HG02870 (cell line): ENCODE measurements around the gene ARID5B.

Source experiments
- ATAC-seq: cut with Tn5 transposase; IDR thresholded peaks from one replicate; pipeline ENCODE4 v1.9.1; 2021; ENCODE audit warnings: mild to moderate bottlenecking, moderate library complexity; ENCODE audit not compliant: unreplicated experiment

ARID5B gene

DNA sequence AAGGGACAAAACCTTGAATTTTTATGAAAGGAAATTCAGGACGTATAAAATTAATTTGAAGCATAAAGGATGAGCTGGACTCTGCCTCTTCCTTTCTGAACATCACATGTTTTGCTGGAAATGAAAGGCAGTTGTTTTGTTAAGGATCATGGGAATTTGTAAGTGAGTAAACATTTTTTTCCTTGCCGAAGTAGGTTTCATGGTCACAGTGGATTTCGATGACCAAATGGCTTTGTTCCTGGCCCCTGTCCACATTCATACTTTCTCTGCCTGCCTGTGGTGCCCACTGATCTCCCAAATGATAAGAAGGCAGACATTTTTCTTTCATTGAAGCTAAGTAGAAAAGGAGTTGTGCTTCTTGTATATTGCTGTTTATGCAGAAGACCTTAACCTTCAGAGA is 104.2 kb downstream of the ARID5B start:
- no peak for ATAC-seq

DNA sequence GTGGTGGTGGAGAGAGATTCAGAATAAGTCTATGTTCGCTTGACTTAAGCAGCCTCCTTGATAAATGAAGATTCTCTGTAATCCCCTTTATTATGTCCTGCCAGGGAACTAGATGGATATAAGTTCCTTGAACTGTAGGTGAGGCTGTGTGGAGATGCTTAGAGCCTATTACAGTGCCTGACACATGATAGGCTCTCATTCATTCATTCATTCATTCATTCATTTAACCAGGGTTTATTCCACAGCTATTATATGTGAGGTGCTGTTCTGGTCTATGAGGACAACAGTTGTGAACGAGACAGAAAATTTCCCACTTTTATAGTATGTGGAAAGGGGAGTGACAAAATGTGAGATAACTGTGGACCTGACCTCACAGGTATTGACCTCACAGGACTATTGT is 105.6 kb downstream of the ARID5B start:
- ATAC-seq: no peak

DNA sequence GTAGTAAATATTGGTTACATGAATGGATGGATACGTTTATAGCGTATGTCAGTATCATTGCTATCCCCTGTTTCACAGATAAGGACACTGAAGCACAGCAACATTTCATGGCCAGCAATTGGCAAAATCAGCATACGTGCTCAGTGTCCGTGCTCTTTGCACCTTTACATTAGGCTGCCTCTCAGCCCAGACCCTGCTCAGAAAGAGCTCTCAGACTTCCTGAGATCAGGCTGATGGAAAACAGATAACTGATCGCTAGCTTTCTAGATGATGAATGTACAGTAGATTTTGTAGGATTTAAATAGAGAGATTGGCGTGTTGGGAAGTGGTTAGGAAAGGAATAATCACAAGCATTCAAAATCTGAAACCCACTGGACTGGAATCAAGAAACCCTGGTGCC is 106.7 kb downstream of the ARID5B start:
- ATAC-seq: no peak

DNA sequence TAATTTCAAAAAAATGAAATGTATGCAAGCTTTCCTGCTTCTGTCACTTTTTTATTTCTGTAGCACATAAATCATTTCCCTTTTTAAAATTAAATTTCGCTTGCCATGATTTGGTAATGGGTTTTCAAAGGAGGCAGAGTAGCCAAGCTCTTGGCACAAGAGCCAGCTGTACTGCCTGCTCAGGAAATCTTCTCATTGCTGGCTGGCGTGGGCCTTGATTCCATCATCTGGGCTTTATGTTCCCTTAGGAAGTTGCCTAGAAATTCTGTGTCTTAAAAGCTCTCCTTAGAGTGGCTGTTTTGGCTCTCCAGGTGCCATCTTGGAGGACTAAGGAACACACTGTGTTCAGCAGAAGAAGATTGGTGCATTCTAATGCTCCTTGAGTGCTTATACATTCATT is 107.4 kb downstream of the ARID5B start:
- ATAC-seq: no peak

DNA sequence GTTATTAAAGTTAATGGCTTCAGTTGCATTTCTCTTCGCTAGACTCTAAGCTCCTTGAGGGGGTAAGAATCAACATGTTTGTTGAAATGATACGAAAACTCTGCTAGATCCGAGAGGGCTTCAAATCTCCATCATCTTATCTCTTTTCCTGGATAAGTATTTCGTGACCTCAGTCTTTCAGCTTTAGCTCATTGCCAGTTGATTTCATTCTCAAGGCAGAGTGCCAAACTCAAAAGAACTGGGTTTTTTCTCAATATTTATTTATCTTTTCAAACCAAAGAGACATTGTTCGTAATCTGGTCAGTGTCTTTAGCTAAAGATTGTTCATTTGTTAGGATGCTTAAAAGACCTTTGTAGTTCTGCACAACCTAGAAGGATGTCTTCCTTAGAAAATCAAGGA is 108.9 kb downstream of the ARID5B start:
- no peak for ATAC-seq

DNA sequence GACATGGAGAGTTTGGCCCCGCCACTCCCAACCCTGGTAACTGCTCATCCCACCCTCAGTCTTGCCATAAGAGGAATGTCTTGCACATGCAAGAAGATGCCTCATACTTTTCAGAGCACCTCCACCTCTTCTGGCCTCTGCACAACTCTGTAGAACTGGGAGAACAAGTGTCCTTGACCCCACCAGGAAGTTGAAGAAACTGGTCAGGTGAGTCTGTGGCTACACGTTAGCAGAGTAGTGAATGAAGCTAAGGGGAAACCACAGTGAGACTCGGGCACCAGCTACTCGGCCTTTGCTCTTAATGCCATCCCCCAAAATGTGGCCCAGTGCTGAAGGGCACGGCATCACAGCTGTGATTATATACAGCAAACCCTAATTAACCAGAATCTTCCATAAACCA is 110.1 kb downstream of the ARID5B start:
- ATAC-seq: no peak

DNA sequence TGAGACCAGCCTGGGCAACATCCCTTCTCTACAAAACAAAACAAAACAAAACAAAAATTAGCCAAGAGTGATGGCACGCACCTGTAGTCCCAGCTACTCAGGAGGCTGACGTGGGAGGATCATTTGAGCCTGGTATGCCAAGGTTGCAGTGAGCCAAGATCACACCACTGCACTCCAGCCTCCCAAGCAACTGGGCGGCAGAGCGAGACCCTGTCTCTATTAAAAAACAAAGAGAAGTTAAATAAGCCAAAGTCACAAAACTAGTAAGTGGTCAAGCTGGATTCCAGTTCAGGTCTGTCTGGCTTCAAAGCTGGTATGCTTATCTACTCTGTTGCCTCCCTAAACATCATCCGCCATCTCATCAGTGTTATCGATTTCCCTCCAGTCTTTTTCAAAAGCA is 110.8 kb downstream of the ARID5B start:
- ATAC-seq: no peak

DNA sequence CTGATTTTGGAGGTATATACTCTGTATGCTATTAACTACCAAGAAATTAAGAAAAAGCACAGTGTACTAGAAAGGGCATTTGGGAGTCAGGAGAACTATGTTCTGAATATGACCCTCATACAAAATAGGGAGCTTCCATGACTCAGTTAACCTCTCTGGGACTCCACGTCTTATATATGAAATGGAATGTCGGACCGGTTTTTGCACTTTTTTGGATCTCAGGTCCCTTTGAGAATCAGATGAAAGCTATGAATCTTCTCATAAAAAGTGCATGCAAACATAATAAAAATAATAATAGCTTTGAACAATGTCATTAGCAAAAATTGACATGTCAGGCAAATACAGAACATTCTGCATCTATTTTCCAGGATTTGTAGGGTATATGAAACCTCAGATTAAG is 113.0 kb downstream of the ARID5B start:
- ATAC-seq: no peak

DNA sequence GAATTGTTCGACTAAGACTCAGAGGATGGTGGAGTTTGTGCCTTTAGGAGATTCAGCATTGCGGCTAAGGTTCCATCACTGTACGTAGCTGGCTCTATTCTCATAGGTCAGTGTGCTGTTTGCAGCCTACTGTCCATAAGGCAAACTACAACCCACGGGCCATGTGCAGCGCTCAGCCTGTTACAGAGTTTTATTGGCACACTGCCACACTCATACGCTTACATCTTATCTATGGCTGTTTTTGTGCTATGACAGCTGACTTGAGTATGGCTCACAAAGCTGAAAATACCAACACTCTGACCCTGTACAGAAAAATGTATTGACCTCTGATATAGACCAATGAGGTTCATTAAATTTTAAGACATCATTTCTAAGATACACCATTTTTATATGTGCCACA is 114.5 kb downstream of the ARID5B start:
- ATAC-seq: no peak

DNA sequence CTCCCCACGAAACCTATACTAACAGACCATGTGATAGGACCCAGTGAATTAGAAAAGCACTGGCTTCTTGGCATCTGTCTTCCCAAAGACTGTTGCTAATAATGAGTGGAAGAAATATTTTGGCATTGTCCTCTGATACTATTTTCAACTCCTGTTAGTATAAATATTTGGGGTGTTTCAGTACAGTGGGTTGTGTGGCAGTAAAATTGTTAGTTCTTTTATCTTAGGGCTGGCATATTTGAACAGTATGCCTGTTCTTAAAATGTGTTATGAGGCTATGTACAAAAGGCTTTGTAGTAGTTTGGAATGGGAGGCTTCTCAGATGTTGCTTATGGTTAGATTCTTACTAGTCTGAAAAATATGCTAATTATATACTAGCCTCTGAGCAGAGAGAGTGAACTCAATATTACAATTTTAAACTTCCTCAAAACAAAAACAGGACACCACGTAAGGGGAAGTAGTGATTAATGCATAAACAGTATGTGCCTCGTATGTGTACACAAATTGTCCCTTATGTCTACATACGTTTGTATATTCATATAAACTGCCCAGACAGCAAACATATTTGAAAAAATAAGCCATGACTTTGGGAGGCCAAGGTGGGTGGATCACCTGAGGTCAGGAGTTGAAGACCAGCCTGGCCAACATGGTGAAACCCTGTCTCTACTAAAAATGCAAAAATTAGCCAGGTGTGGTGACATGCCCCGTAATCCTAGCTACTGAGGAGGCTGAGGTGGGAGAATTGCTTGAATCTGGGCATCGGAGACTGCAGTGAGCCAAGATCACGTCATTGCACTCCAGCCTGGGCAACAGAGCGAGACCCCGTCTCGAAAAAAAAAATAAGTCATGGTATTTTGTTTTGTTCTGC is 115.4 kb downstream of the ARID5B start:
- ATAC-seq: peak; percentile 71

DNA sequence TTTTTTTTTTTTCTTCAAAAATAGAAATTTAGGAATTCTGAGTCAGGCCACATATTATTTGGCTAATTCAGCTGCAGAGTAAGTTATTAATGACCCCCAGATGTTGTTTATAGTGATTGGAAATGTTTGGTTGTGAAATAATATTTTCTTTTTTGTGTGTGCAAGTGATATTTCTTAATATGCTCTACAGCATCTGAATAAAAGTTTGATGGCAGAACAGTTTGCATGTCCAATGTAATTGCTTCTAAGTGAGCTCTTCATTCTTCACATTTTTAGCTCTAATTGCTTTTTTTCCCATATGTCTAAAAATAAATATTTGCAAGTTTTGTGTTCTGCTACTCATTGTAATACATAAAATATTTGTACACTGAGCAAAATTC is 116.0 kb downstream of the ARID5B start:
- ATAC-seq: no peak

DNA sequence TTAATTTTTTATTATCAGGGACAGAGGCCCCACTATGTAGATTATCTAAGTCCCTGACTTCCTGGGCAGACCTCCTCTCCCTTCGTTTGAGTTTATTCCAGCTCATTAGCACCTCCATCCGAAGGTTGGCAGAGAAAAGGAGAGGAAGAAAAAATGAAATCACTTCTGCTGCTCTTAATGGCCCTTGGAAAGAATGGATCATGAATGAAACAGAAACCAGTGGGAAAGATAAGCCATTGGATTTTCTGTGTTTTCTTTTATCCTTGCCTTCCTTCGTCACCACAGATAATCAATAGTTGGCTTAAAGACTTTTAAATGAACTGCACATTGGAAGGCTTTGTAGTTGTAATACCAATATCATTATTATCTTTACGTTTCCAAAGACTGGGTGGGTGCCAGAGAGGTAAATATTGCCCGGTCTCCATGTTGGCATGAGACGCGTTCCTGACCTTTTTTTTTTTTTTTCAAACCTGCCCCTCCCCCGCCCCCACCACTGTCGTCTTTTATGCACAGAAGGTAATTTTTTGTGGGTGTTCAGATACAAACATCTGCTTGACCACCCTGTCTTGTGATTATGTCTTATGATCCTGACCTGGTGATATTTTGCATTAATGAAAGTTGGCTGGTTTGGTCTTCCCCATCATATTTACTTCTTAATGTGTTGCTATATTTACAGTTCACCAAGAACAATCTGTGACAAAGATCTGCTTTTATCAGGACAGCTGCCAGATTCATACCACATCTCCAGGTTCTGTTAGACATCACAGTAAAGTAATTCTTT is 116.8 kb downstream of the ARID5B start:
- ATAC-seq: no peak

DNA sequence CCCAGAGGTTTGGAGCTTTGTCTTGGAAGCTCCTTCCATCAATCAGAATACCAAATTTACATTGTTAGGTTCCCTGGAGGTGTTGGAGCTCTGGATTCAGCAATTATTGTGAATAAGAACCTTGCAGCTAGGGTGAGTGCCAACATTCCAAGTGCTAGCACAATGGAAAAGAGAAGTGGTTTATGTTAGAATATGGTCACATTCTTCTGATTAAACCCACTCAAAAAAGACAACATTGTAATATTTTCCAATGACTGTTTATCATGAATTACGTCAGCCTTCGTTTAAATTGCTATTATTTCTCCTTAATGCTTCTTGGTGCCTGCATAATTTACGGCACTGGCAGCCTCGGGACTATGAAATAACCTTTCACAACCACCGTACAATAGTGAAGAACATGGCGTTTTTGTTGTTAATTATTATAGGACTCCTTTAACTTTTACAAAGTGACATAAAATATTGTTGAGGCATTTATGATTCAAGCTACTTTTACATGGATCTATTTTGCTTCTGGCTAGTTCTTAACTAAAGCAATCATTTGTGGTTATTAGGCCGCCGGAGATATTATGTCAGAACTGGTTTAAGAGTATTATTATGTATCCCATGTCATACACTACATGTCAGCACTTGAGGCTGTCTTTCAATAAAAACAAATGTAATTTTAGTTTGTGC is 117.7 kb downstream of the ARID5B start:
- no peak for ATAC-seq

DNA sequence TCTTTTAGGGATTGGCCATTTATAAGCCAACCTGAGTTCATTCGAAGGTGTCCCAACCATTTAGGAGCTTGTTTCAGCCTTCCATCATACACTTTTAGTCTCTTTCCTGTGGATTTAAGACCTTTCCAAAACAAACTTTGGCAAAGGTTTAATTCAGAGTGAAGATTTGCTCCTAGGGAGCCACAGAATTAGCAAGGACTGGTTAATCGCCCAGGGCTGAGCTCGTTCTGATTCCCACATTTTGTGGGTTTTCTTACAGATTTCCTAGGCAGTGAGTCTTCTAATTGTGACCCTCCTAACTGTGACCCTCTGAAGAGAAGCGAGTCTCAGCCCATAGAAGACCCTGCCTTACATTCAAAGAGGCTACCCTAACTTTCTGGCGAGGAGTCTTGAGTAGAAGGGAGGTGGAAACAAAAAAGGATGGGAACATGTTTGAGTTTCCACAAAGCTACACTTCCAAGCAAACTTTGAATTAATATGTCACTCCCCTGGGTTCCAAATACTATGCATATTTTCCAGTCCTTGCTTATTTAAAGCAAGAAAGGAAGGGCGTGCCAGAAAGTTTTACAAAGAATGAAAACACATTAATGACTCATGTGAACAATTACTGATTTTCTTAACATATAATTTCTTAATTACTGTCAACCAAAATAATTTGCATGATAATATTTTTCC is 118.3 kb downstream of the ARID5B start:
- no peak for ATAC-seq

DNA sequence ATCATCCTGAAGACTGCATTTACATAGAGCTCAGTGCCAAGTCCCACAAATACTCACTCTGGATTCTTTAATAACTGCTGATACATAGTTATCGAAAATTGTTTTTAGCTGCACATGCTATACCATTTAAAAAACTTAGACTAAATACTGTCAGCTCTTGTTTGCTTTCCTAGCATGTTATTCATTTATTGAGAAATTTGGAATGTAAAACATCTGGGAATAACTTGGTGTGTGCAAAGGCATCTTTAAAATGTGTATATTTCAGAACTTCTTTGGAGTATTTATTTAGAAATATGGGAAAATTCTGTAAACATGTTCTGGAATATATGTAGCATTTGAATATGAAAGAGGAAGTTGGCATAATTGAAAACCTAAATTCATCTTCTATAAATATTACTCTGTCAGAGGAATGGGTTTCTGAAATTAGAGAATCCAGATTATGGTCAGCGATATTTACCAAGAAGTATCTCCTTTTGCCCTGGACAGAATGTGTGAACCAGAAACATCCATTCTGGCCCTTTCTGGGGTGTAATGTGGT is 119.7 kb downstream of the ARID5B start:
- no peak for ATAC-seq

DNA sequence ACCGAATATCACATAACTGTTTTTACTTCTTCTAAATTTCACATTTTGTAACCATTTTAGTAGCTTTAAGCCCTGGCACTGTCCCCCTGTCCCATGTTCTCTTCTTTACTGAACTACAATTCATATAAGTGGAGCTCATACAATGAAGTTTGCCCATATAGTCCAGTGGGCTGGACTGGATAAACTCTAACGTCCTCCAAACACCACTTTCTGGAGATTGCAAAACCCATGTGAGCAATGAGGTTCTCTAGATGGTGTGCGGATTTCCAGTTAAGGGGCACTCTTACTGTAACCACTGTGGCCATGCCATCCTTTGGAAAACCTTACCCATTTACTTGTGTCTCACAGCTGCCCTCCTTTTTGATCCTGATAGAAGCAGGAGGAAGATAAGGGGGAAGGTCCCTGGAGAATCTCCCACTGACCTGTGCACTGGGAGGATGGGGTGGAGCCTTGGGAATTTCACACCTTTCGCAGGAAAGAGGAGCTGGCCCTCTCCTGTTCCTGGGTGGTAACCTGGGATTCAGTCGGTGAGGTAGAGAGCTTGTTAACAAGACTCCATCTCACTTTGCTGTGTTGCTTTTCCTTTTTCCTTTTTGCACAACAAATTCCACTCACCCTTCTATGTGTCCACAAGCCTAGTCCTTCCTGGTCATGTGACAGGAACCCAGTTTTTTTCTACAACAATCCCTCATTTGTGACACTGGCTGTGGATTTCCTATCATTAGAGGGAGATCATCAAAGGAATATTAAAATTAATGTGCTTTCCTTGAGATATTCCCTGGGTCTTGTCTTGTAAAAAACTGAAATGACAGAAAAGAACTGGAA is 120.7 kb downstream of the ARID5B start:
- no peak for ATAC-seq

DNA sequence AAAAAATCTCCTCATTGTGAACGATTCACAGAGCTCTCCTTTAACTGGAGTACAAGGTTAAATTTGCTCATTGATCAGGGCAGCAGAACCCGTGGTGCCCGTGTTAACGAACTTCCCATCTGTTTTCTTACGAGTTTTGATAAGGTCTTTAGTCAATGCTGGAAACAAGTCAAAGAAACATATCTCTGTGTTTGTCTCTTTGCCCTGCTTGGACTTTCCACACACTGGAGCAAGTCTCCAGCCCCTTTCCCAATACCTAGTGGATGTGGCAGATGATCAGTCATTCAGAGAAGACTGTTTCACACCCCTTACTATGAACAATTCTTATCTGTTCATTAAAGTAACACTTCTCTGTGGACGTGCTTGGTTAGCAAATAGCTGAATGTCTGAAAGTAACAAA is 121.3 kb downstream of the ARID5B start:
- ATAC-seq: no peak

DNA sequence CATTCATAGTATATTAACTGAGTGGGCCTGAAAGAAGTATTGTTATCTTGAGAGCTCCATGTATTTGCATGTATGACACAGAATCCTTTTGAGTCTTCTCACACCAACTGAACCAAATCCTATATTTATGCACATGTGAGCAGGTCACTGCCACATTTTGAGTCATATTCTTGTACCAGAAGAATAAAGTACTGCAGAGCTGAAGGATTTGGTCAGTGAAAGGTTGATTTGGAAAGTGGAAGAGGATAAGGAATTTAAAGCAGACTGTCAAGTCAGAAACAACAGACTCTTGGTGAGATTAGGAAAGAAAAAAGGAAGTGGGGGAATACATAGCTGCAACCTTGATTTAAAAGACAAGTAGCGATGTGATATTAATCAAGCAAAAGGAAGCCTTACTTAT is 121.8 kb downstream of the ARID5B start:
- no peak for ATAC-seq

DNA sequence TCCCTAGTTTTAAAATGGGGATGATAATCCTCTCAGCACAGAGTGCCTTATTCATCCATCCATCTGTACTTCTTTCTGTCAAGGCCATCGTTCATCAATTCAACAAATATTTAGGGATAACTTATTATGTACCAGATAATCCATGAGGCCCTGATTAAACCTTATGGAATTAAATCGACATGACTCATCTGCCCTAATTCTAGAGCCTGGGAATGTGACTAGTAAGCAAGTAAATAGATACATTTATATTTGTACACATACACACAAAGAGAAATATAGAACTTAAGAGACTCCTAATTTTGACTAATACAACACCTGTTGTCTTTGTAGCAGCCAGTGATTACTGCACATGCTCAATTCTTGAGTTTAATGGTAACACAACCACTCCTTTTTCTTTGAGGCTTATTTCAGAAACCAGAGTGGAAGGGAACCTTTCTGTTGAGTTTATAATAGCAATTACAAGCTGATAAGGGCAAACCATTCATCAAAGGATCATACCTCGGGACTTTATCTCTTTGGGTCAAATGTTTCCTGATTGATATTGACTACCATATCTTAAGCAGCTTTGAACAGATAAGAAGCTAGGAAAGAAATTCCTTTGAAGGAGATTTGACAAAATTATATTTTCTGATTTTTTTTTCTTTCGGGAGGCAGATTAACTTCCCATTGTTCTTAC is 122.7 kb downstream of the ARID5B start:
- no peak for ATAC-seq
